NCI-H345 (cell line): Measurements from ENCODE around the gene HDHD3.
"Not testable (repeated sequence)": the region's sequence is repeated elsewhere in the genome, so short reads cannot be mapped to it uniquely, and the experiment has no call there.

Experiments
- DNase-seq: peaks from one replicate; lab custom pipeline; 2025; lab: John Stamatoyannopoulos, UW

Gene HDHD3

GRCh38 chr9:113376634-113377567, at the start of gene HDHD3:
HDHD3 (minus strand) TSS chr9:113376986; CDS start chr9:113374354, 2,632 bp downstream.
- peak; percentile 87 for DNase-seq

GRCh38 chr9:113425072-113425471, 48.3 kb upstream of the HDHD3 start:
- no peak for DNase-seq

GRCh38 chr9:113421726-113422125, 44.9 kb upstream of the HDHD3 start:
- DNase-seq, result no peak

GRCh38 chr9:113417370-113417769, 40.6 kb upstream of the HDHD3 start:
- no peak for DNase-seq

- no peak for DNase-seq
Measured at GRCh38 chr9:113416149-113416721, 39.4 kb upstream of the HDHD3 start.

- peak; percentile 96 for DNase-seq
Measured at GRCh38 chr9:113410207-113410864, 33.5 kb upstream of the HDHD3 start, which contains the start of the genes C9orf43 and POLE3. C9orf43 (plus strand) TSS chr9:113410747; CDS start chr9:113413494, 2,747 bp downstream. POLE3 (minus strand) TSS chr9:113410675; CDS start chr9:113410293, 382 bp downstream.

GRCh38 chr9:113409883-113410206, 33.1 kb upstream of the HDHD3 start:
- no peak for DNase-seq

GRCh38 chr9:113409481-113409880, 32.7 kb upstream of the HDHD3 start:
- no peak for DNase-seq

GRCh38 chr9:113406873-113407511, 30.2 kb upstream of the HDHD3 start:
- DNase-seq, result peak; percentile 44

GRCh38 chr9:113406353-113406752, 29.6 kb upstream of the HDHD3 start:
- not testable (repeated sequence) for DNase-seq

GRCh38 chr9:113403646-113404045, 26.9 kb upstream of the HDHD3 start:
- DNase-seq, result no peak

- peak; percentile 99 for DNase-seq
Measured at GRCh38 chr9:113401027-113401792, 24.4 kb upstream of the HDHD3 start, which contains the start of gene ALAD. ALAD (minus strand) TSS chr9:113401284; CDS start chr9:113393559, 7,725 bp downstream.

- peak; percentile 1 for DNase-seq
Measured at GRCh38 chr9:113399646-113400200, 22.9 kb upstream of the HDHD3 start.

- DNase-seq, result no peak
Measured at GRCh38 chr9:113398796-113399195, 22.0 kb upstream of the HDHD3 start.

- DNase-seq, result no peak
Measured at GRCh38 chr9:113397203-113397631, 20.4 kb upstream of the HDHD3 start.

GRCh38 chr9:113395000-113395861, 18.4 kb upstream of the HDHD3 start:
- DNase-seq, result no peak

- no peak for DNase-seq
Measured at GRCh38 chr9:113393281-113393680, 16.5 kb upstream of the HDHD3 start.

- DNase-seq, result no peak
Measured at GRCh38 chr9:113391917-113392316, 15.1 kb upstream of the HDHD3 start.

- no peak for DNase-seq
Measured at GRCh38 chr9:113390192-113390960, 13.6 kb upstream of the HDHD3 start.
